ENCODE results near the gene ADA. TPM values are rescaled to one million over a fixed set of nuclear protein-coding genes. Genes with fewer than 3 reads are reported as not detected.
"Not testable (repeated sequence)": the region's sequence is repeated elsewhere in the genome, so short reads cannot be mapped to it uniquely, and the experiment has no call there.

Gene ADA
- total RNA-seq, 2 experiments from 2014 or later, result 67.0 to 142 TPM

DNA sequence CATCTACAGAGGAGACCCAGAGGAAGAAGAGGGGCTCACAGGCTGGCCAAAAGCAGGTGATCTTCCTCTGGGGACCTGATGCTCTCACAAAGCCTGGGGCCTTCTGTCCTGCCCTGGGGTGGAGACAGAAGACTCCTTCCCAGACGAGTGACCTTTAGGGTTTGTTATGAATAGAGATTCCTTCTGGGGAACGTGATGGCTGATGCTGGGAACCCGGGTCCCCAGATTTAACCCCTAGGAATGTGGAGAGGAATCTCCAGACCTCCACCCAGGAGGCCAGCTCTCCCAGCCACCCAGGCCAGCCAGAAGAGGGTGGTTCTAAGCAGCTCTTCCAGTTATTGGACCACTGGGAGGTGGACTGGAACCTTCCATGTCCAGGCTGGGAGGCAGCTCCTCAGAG is 46.9 kb upstream of the ADA start:
- no peaks in the 10 kb centered on the region for H4K20me1 ChIP-seq (ENCODE audit: insufficient read depth, low read length)
- TF ChIP-seq EZH2phosphoT487 (IDR thresholded peaks at IDR 0.05; ENCODE audit: borderline replicate concordance, low read depth, low read length), result no peak
- TF ChIP-seq, protein P1, sequence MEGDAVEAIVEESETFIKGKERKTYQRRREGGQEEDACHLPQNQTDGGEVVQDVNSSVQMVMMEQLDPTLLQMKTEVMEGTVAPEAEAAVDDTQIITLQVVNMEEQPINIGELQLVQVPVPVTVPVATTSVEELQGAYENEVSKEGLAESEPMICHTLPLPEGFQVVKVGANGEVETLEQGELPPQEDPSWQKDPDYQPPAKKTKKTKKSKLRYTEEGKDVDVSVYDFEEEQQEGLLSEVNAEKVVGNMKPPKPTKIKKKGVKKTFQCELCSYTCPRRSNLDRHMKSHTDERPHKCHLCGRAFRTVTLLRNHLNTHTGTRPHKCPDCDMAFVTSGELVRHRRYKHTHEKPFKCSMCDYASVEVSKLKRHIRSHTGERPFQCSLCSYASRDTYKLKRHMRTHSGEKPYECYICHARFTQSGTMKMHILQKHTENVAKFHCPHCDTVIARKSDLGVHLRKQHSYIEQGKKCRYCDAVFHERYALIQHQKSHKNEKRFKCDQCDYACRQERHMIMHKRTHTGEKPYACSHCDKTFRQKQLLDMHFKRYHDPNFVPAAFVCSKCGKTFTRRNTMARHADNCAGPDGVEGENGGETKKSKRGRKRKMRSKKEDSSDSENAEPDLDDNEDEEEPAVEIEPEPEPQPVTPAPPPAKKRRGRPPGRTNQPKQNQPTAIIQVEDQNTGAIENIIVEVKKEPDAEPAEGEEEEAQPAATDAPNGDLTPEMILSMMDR (conservative IDR thresholded peaks at IDR 0.05; ENCODE audit: low read length), result no peak
- POLR2A ChIA-PET, result no interaction called here
- no peak overlapping the region for H3K4me3 ChIP-seq (ENCODE audit: low read depth, low read length, poor library complexity, severe bottlenecking)
- intact Hi-C loops (cut with micrococcal nuclease; ENCODE audit: unreplicated experiment), result no loop called here
- no TSS peak for BruUV-seq (replicated peaks)
- H3K4me2 ChIP-seq (ENCODE audit: low read length), result no peak overlapping the region
- H3K9me2 ChIP-seq (ENCODE audit: insufficient read depth, low read length), result no peaks in the 10 kb centered on the region
- H3K27ac ChIP-seq (ENCODE audit: low read depth, low read length, poor library complexity, severe bottlenecking), result no peak overlapping the region
- H3K36me3 ChIP-seq (ENCODE audit: insufficient read depth, low read length), result no peaks in the 10 kb centered on the region; the same call in 1 of the 2 replicates
- H3K4me1 ChIP-seq (ENCODE audit: insufficient read depth, low read length, poor library complexity, severe bottlenecking), result peaks cover 11% of the 10 kb centered on the region
- no peaks in the 10 kb centered on the region for H3K79me2 ChIP-seq (ENCODE audit: insufficient read depth, low read depth, low read length)
- H2AFZ ChIP-seq (ENCODE audit: low read length), result peak overlapping the region; percentile 37; the same call in 1 of the 2 replicates
- no peaks in the 10 kb centered on the region for H3K9me3 ChIP-seq (ENCODE audit: low read length)
- CTCF ChIA-PET (ENCODE audit: unreplicated experiment), result no interaction called here
- no peak for DNase-seq (ENCODE audit: low spot score)

DNA sequence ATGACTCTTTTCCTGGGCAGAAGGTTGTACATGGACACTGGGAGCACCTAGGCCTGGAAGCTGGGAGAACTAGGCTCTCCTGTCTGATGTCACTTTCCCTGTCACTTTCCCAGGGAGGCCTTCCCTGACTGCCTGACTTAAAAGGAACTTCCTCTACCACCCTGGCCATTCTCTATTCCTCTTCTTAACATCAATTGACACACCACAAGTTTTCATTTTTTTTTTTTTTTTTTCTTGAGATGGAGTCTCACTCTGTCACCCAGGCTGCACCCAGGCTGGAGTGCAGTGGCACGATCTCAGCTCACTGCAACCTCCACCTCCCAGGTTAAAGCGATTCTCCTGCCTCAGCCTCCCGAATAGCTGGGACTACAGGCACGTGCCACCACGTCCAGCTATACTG is 45.5 kb upstream of the ADA start:
- DNase-seq (ENCODE audit: low spot score); H3K36me3 ChIP-seq (ENCODE audit: insufficient read depth, low read length); H3K4me3 ChIP-seq (ENCODE audit: low read depth, low read length, poor library complexity, severe bottlenecking); intact Hi-C loops (cut with micrococcal nuclease; ENCODE audit: unreplicated experiment); CTCF ChIA-PET (ENCODE audit: unreplicated experiment); H4K20me1 ChIP-seq (ENCODE audit: insufficient read depth, low read length); H2AFZ ChIP-seq (ENCODE audit: low read length); H3K79me2 ChIP-seq (ENCODE audit: insufficient read depth, low read depth, low read length); BruUV-seq (replicated peaks); H3K9me3 ChIP-seq (ENCODE audit: low read length); H3K4me2 ChIP-seq (ENCODE audit: low read length); H3K9me2 ChIP-seq (ENCODE audit: insufficient read depth, low read length); H3K27ac ChIP-seq (ENCODE audit: low read depth, low read length, poor library complexity, severe bottlenecking): not testable (repeated sequence)
- peaks cover 11% of the 10 kb centered on the region for H3K4me1 ChIP-seq (ENCODE audit: insufficient read depth, low read length, poor library complexity, severe bottlenecking)
- POLR2A ChIA-PET, result interaction anchor here (0.6 kb wide), 2 partner anchors 16 to 47 kb away, joined by 3 to 6 read pairs; no protein-coding TSS in a partner anchor

DNA sequence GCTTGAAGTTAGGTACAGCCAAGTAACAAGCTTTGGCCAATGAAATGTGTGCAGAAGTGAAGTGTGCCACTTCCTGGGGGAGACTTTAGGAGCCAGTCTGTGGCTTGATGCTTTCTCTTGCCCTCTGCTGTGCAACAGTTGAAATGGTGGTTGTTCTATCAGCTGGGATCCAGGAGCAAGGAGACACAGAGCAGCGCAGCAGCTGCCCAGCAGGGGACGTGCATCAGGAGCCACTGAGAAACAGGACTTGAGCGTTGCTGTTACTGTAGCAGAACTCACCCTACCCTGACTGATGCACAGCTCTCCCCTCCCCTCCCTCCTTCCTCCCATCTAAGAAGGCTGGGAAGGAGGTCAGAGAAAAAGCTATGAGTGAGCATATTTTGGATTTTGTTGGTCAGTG is 44.8 kb upstream of the ADA start:
- TF ChIP-seq, protein P1 (conservative IDR thresholded peaks at IDR 0.05; ENCODE audit: low read length), result no peak
- no peak for TF ChIP-seq EZH2phosphoT487 (IDR thresholded peaks at IDR 0.05; ENCODE audit: borderline replicate concordance, low read depth, low read length)
- BruUV-seq (replicated peaks), result no TSS peak
- ChIA-PET CTCF (ENCODE audit: unreplicated experiment) (no interaction called here), POLR2A (interaction anchor here (0.6 to 0.8 kb wide), 3 partner anchors 11 to 47 kb away, joined by 3 to 7 read pairs (median 6); no protein-coding TSS in a partner anchor)
- DNase-seq (ENCODE audit: low spot score), result no peak
- H2AFZ ChIP-seq (ENCODE audit: low read length), result no peak overlapping the region
- peaks cover 7% of the 10 kb centered on the region; the same call in 1 of the 2 replicates for H3K9me3 ChIP-seq (ENCODE audit: low read length)
- no peaks in the 10 kb centered on the region for H3K79me2 ChIP-seq (ENCODE audit: insufficient read depth, low read depth, low read length)
- no peak overlapping the region for H3K4me2 ChIP-seq (ENCODE audit: low read length)
- no peaks in the 10 kb centered on the region for H3K9me2 ChIP-seq (ENCODE audit: insufficient read depth, low read length)
- peaks cover 11% of the 10 kb centered on the region for H3K4me1 ChIP-seq (ENCODE audit: insufficient read depth, low read length, poor library complexity, severe bottlenecking)
- intact Hi-C loops (cut with micrococcal nuclease; ENCODE audit: unreplicated experiment), result no loop called here
- H3K36me3 ChIP-seq (ENCODE audit: insufficient read depth, low read length), result no peaks in the 10 kb centered on the region; the same call in 1 of the 2 replicates
- H3K27ac ChIP-seq (ENCODE audit: low read depth, low read length, poor library complexity, severe bottlenecking), result no peak overlapping the region
- H3K4me3 ChIP-seq (ENCODE audit: low read depth, low read length, poor library complexity, severe bottlenecking), result no peak overlapping the region
- no peaks in the 10 kb centered on the region for H4K20me1 ChIP-seq (ENCODE audit: insufficient read depth, low read length)

All from OCI-LY7 (cell line).